Activated CD4-positive, alpha-beta T cell treated with anti-CD3 and anti-CD28 coated beads, Interleukin-2, amount 50 U/mL, for 16 hours (primary cell): Measurements from ENCODE around the gene SEMA6C.
A peak's percentile ranks its signal among the peaks of the same experiment; 100 is the strongest.

Experiments used
- DNase-seq: peaks from one replicate; pipeline ENCODE4 v3.0.0-alpha.2; 2020

Gene SEMA6C

DNA sequence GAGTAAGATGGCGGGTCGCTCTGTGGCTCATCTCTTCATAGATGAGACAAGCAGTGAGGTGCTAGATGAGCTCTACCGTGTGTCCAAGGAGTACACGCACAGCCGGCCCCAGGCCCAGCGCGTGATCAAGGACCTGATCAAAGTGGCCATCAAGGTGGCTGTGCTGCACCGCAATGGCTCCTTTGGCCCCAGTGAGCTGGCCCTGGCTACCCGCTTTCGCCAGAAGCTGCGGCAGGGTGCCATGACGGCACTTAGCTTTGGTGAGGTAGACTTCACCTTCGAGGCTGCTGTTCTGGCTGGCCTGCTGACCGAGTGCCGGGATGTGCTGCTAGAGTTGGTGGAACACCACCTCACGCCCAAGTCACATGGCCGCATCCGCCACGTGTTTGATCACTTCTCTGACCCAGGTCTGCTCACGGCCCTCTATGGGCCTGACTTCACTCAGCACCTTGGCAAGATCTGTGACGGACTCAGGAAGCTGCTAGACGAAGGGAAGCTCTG lies 12.4 kb upstream of the SEMA6C start:
- DNase-seq: no peak

GRCh38 chr1:151158326-151158725 lies 11.9 kb upstream of the SEMA6C start:
- DNase-seq: no peak

- peak; percentile 72 for DNase-seq
These were observed 10.7 kb upstream of the SEMA6C start for GRCh38 chr1:151157067-151157531.

DNA sequence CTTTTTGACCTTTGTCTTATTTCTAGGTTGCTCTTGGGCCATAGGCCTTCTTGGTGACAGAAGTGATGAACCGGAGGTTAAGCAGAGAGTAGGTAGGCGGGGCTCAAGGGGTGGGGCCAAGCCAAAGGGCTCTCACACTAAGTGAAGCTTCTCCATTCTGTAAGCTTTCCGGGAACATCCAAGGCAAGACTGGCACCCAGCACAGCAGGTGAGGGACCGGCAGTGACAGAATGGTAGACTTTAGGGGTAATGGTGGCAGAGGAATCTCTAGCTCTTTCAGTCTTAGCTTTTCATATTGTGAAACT lies 10.0 kb upstream of the SEMA6C start, which contains the start of gene TNFAIP8L2:
TNFAIP8L2 (plus strand) TSS at position 135 of the 305 bp plus-strand sequence. CDS start 2,049 bp downstream, outside the sequence.
- DNase-seq: peak; percentile 82

GRCh38 chr1:151147665-151148064 lies 1.2 kb upstream of the SEMA6C start:
- no peak for DNase-seq

GRCh38 chr1:151147132-151147503 lies 687 bp upstream of the SEMA6C start:
- DNase-seq: no peak

DNA sequence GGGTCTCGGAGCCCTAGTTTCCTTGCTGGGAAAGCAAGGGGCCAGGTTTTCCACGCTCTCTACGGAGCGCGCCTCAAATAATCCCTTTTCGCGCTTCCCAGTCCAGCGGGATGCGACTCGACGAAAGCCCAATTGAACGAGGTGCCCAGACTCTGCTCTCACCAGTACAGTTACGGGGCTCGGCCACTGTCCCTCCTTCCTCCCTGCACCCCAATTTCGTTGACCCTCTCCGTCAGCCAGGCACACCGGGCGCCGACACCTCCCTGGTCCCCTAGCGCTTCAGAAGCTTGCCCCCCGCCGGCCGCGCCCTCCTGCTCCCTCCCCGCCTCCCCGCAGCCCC lies 389 bp downstream of the SEMA6C start:
- no peak for DNase-seq

- DNase-seq: no peak
These were observed 943 bp downstream of the SEMA6C start for GRCh38 chr1:151145304-151146071.

- DNase-seq: no peak
These were observed 1.7 kb downstream of the SEMA6C start for GRCh38 chr1:151144474-151145303.

DNA sequence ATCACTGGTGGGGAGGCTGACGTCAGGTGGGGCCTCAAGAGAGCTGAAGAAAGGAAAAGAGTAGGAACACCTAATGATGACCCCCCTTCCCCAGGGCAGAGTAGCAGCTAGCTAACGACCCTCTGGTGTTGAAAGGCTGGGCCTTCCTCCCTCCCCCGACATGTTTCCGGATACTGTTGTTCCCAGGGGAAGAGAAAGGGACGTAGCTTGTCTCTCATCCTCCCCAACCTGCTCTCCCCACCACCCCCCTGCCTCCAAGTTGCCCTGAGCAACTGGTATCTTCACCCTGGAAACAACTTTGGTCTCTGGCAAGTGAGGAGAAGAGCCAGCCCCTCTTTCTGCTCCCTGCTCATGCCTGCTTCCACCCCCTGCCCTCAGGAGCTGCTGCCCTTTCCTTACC lies 2.4 kb downstream of the SEMA6C start:
- DNase-seq: no peak

GRCh38 chr1:151143057-151143435 lies 3.4 kb downstream of the SEMA6C start:
- no peak for DNase-seq

- no peak for DNase-seq
These were observed 3.9 kb downstream of the SEMA6C start for GRCh38 chr1:151142411-151143056.

DNA sequence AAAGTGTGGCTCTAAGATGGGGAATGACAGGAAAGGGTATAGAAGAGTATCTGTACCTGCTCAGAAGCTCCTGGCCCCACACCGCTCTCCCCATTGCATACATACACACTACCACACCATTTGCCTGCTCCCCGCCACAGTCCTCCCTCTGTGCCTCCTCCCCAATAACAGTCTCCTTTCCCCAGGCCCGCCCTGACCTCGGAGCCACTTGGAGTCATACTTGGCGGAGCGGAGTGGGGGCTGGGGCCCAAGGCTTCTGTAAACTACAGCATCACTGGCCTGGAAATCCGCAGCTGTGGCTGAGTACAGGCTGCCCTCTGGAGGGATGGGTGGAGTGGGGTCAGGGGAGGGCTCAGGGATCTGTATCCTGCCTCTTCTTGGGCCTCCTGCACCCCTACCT lies 8.6 kb downstream of the SEMA6C start:
- DNase-seq: no peak

GRCh38 chr1:151135433-151136385 lies 10.7 kb downstream of the SEMA6C start:
- no peak for DNase-seq

- DNase-seq: no peak
These were observed 11.4 kb downstream of the SEMA6C start for GRCh38 chr1:151134991-151135390.

- DNase-seq: no peak
These were observed 12.0 kb downstream of the SEMA6C start for GRCh38 chr1:151134396-151134795.

GRCh38 chr1:151133018-151133806 lies 13.2 kb downstream of the SEMA6C start:
- no peak for DNase-seq

GRCh38 chr1:151132335-151133017 lies 14.0 kb downstream of the SEMA6C start:
- no peak for DNase-seq

- no peak for DNase-seq
These were observed 14.6 kb downstream of the SEMA6C start for GRCh38 chr1:151131701-151132334.

- DNase-seq: peak; percentile 79
These were observed 15.3 kb downstream of the SEMA6C start for GRCh38 chr1:151130987-151131586.
